Myometrial cell (primary cell): ENCODE measurements around the gene STX19. TPM values are rescaled to one million over a fixed set of nuclear protein-coding genes. Genes with fewer than 3 reads are reported as not detected.

ENCODE experiments used
- total RNA-seq: library from RNA; depleted of rRNA; stranded (reverse); fragments of >200 nt; gene quantifications from 2 replicates; pipeline ENCODE4 v1.2.3, GENCODE V29; 2015

The STX19 gene
- total RNA-seq, result not detected in 2 replicates

GRCh38 chr3:94028093-94028837, at the start of gene STX19:
Gene STX19, minus strand, starts transcription at chr3:94028597. Its CDS starts 13,328 bp downstream, at chr3:94015269.

GRCh38 chr3:94062513-94063404, 34.4 kb upstream of the STX19 start, which contains the start of the genes DHFR2 and NSUN3:
Gene DHFR2, minus strand, starts transcription at chr3:94062916. Its CDS starts 1,405 bp downstream, at chr3:94061511.
Gene NSUN3, plus strand, starts transcription at chr3:94063061. Its CDS starts 66 bp downstream, at chr3:94063127.

GRCh38 chr3:93979850-93980676, 48.3 kb downstream of the STX19 start, which contains the start of gene ARL13B:
Gene ARL13B, plus strand, starts transcription at chr3:93980155. Its CDS starts 269 bp downstream, at chr3:93980424.

GRCh38 chr3:93973131-93974126, 55.0 kb downstream of the STX19 start, which contains the start of gene PROS1:
Gene PROS1, minus strand, starts transcription at chr3:93973896. Its CDS starts 147 bp downstream, at chr3:93973749.

Other genes starting within 250 kb of the STX19 start
- 18.2 and 25.3 TPM in 2 replicates for gene PROS1, start 54.7 kb downstream of the STX19 start, total RNA-seq
- 6.6 and 8.7 TPM in 2 replicates for gene ARL13B, start 48.4 kb downstream of the STX19 start, total RNA-seq
- 1.6 and 1.7 TPM in 2 replicates for gene DHFR2, start 34.3 kb upstream of the STX19 start, total RNA-seq
- 6.2 and 6.6 TPM in 2 replicates for gene NSUN3, start 34.5 kb upstream of the STX19 start, total RNA-seq